Measurements from ENCODE around the gene COL24A1. TPM values are rescaled to one million over a fixed set of nuclear protein-coding genes. Genes with fewer than 3 reads are reported as not detected.

The COL24A1 gene
- total RNA-seq, 1 experiment from 2014 or later, result 0.35 TPM

DNA sequence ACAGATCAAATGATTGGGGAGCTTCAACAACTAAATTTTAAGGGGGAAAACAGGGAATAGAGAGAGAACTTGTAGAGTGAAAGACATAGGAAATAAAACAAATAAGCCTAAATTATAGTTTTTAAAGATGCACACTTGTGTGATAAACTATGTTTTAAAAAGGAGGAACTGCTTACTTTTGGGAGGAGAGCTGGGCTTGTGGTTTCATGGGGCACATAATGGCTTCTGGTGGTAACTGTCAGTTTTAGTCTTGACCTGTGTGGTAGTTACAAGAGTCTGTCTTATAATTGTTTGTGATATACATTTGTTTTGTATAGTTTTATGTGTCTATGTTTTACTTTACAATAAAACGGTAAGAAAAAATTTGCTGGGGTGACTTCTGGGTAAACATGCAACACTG is 165.3 kb downstream of the COL24A1 start:
- no peak overlapping the region for H3K4ac ChIP-seq (ENCODE audit: low read depth, low read length)
- no peak overlapping the region for H2BK5ac ChIP-seq (ENCODE audit: insufficient read length, low read length)
- H3K27ac ChIP-seq (ENCODE audit: insufficient read length, low read depth, low read length), result no peak overlapping the region
- H4K8ac ChIP-seq (replicated peaks; ENCODE audit: insufficient read length, low read depth, low read length), result no peak overlapping the region
- no peaks in the 10 kb centered on the region for H3K79me1 ChIP-seq (ENCODE audit: insufficient read depth, low read depth, low read length, poor library complexity, severe bottlenecking)
- no peaks in the 10 kb centered on the region for H4K20me1 ChIP-seq (ENCODE audit: control insufficient read depth, insufficient read depth, insufficient read length)
- H3K27me3 Mint-ChIP-seq (ENCODE audit: low read depth), result no peaks in the 10 kb centered on the region
- H2AFZ ChIP-seq (ENCODE audit: low read length), result no peak overlapping the region
- H3K4me1 Mint-ChIP-seq, result no peaks in the 10 kb centered on the region
- no peak overlapping the region for H3K4me2 ChIP-seq (ENCODE audit: insufficient read depth, insufficient read length, low read length)
- no peak overlapping the region for H3K56ac ChIP-seq (ENCODE audit: insufficient read length, low read depth, low read length)
- no peak overlapping the region for H3K23ac ChIP-seq (ENCODE audit: insufficient read length, low read depth, low read length)
- no peak overlapping the region for H3K18ac ChIP-seq (ENCODE audit: insufficient read length, low read depth, low read length)
- H3K79me2 ChIP-seq (ENCODE audit: insufficient read depth, low read length), result no peaks in the 10 kb centered on the region
- H3K14ac ChIP-seq (ENCODE audit: insufficient read depth, low read length), result no peak overlapping the region
- H3T11ph ChIP-seq (ENCODE audit: low read length), result no peak overlapping the region
- no peak overlapping the region for H3K4me3 Mint-ChIP-seq
- TF ChIP-seq, protein P1, sequence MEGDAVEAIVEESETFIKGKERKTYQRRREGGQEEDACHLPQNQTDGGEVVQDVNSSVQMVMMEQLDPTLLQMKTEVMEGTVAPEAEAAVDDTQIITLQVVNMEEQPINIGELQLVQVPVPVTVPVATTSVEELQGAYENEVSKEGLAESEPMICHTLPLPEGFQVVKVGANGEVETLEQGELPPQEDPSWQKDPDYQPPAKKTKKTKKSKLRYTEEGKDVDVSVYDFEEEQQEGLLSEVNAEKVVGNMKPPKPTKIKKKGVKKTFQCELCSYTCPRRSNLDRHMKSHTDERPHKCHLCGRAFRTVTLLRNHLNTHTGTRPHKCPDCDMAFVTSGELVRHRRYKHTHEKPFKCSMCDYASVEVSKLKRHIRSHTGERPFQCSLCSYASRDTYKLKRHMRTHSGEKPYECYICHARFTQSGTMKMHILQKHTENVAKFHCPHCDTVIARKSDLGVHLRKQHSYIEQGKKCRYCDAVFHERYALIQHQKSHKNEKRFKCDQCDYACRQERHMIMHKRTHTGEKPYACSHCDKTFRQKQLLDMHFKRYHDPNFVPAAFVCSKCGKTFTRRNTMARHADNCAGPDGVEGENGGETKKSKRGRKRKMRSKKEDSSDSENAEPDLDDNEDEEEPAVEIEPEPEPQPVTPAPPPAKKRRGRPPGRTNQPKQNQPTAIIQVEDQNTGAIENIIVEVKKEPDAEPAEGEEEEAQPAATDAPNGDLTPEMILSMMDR (conservative IDR thresholded peaks at IDR 0.05), result no peak
- H3K9me3 ChIP-seq (ENCODE audit: control insufficient read depth, low read depth, low read length), result no peaks in the 10 kb centered on the region
- no peak overlapping the region for H3K9ac ChIP-seq (ENCODE audit: extremely low read depth, insufficient read length, low read length)
- no peak overlapping the region for H3K27ac Mint-ChIP-seq
- H2BK12ac ChIP-seq (ENCODE audit: insufficient read length, low read depth, low read length), result no peak overlapping the region
- no peak overlapping the region for H2BK20ac ChIP-seq (ENCODE audit: low read depth, low read length, poor library complexity, severe bottlenecking)
- no CpG with 5 or more reads among the region's 1 CpG for WGBS (ENCODE audit: extremely low coverage, insufficient read length, low lambda C conversion rate)
- DNase-seq, result no peak
- no peaks in the 10 kb centered on the region for H3K4me1 ChIP-seq (ENCODE audit: insufficient read depth, low read length)
- H3K23me2 ChIP-seq (ENCODE audit: insufficient read length, low read depth, low read length, poor library complexity, severe bottlenecking), result no peaks in the 10 kb centered on the region
- no peak overlapping the region for H2BK15ac ChIP-seq (ENCODE audit: low read depth, low read length)
- H4K5ac ChIP-seq (ENCODE audit: insufficient read length, low read depth, low read length), result no peak overlapping the region
- H3K27me3 ChIP-seq (ENCODE audit: insufficient read depth, low read length), result no peaks in the 10 kb centered on the region
- H3K36me3 Mint-ChIP-seq (ENCODE audit: insufficient read depth in 1 of 3, low read depth in 3 of 3), result no peaks in the 10 kb centered on the region
- no peaks in the 10 kb centered on the region for H3K9me3 Mint-ChIP-seq
- no peak overlapping the region for H2AK5ac ChIP-seq (ENCODE audit: insufficient read length, low read length)
- H4K91ac ChIP-seq (ENCODE audit: insufficient read length, low read depth, low read length), result no peak overlapping the region
- no peak overlapping the region for H2BK120ac ChIP-seq (ENCODE audit: low read depth, low read length, poor library complexity, severe bottlenecking)
